HL-60 (cell line): ENCODE results near the gene SPATA16.

Source experiments
- DNase-seq, 2 experiments: peaks; one replicate each; pipeline ENCODE4 v3.0.0-alpha.2; 2010 to 2020; ENCODE audit warnings: low read depth in 1 of 2, low spot score in 1 of 2
- H3K27ac ChIP-seq: fragments of 250-450 bp; sonication (Bioruptor Pico); replicated peaks from 2 replicates; pipeline ENCODE4 v1.5.1; 2020; ENCODE audit warnings: mild to moderate bottlenecking, moderate library complexity
- H3K27me3 ChIP-seq: fragments of 250-450 bp; sonication (Bioruptor Pico); 2 replicates; pipeline ENCODE4 v1.5.1; 2021; ENCODE audit warnings: mild to moderate bottlenecking, moderate library complexity; ENCODE audit not compliant: insufficient read depth, poor library complexity, severe bottlenecking
- H3K4me3 ChIP-seq: replicated peaks from 2 replicates; pipeline ENCODE4 v1.5.1; 2011; ENCODE audit warnings: mild to moderate bottlenecking, control low read depth, low read length; ENCODE audit not compliant: insufficient read depth
- CTCF ChIP-seq: IDR thresholded peaks from one replicate; pipeline ENCODE4 v1.5.1; 2011; ENCODE audit warnings: low read length, control low read depth, inconsistent platforms; ENCODE audit not compliant: insufficient read depth
- GABPA ChIP-seq: IDR thresholded peaks from 2 replicates; pipeline ENCODE4 v1.6.1; 2012; ENCODE audit warnings: low read depth
- POLR2AphosphoS5 ChIP-seq: IDR thresholded peaks from 2 replicates; pipeline ENCODE4 v1.6.1; 2012; ENCODE audit warnings: low read depth
- REST ChIP-seq: IDR thresholded peaks from 2 replicates; pipeline ENCODE4 v1.6.1; 2012; ENCODE audit warnings: low read depth; ENCODE audit not compliant: insufficient replicate concordance
- SPI1 ChIP-seq: IDR thresholded peaks from 2 replicates; pipeline ENCODE4 v1.6.1; 2012; ENCODE audit warnings: low read depth, mild to moderate bottlenecking, borderline replicate concordance

Gene SPATA16

DNA sequence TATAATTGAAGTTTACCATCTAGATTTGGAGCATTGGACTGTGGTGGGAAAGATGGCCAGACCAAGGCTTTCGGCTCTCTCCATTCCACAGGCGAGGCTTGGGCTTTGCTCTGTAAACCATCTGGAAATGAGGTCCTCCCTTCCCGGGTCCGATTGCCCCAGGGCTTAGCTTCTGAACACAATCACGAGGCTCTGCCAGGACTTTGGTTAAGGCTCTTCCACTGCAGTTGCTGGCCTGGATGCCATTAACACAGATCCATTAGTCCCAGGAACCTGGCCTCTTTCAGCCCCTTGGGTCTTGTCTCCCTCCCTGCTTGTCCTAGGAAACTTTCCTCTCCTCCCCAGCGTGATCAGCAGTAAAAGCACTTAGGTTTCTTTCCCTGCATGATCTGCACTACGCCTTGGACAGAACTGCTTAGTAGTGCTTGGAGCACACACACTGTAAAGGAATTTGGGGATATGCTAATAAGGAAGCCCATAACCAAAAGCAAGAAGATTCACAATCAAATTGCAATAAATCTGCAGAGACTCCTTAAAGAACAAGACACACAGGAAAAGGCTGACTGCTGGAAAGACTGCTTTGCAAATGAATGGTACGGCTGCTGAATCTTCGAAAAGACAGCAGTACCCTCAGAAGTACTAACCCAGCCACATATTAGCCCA, 236.2 kb downstream of the SPATA16 start:
- no peak overlapping the region for H3K4me3 ChIP-seq
- no peak for DNase-seq
- no peak overlapping the region for H3K27ac ChIP-seq
- H3K27me3 ChIP-seq, result no peaks in the 10 kb centered on the region
- no peak for TF ChIP-seq CTCF
- TF ChIP-seq SPI1, result no peak
- TF ChIP-seq GABPA, result no peak
- no peak for TF ChIP-seq POLR2AphosphoS5
- no peak for TF ChIP-seq REST

- Histone ChIP-seq H3K27ac (no peak overlapping the region), H3K4me3 (no peak overlapping the region), H3K27me3 (no peaks in the 10 kb centered on the region)
- DNase-seq, result no peak
- TF ChIP-seq GABPA, result no peak
- no peak for TF ChIP-seq POLR2AphosphoS5
- no peak for TF ChIP-seq CTCF
- no peak for TF ChIP-seq SPI1
- no peak for TF ChIP-seq REST
These were observed 237.3 kb downstream of the SPATA16 start for GRCh38 chr3:172903642-172904320.

DNA sequence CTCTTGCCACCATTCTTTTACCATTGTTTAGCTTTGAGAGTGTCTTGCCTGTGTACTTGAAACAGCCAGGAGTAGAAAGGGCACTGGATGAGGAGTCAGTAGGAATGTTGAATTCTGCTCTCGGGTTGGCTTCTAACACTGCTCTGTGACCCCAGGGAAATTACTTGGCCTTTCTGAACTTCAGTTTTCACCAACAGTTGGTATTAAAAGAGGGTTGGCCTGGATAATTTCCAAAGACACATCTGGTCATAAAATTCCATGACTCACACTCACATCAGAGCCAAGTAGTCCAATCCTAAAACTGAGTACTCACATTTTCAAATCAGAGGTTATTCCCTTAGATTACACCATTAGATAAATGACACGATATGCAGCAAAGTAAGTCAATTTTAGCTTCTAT, 248.9 kb downstream of the SPATA16 start:
- Histone ChIP-seq H3K27me3 (no peaks in the 10 kb centered on the region), H3K27ac (no peak overlapping the region), H3K4me3 (no peak overlapping the region)
- DNase-seq, result no peak
- TF ChIP-seq REST (no peak), CTCF (no peak), GABPA (no peak), POLR2AphosphoS5 (no peak), SPI1 (no peak)
